CD4-positive, alpha-beta T cell treated with Interleukin-15 for 4 hours (primary cell): ENCODE measurements around the gene DTHD1.
A peak's percentile ranks its signal among the peaks of the same experiment; 100 is the strongest.

Source experiments
- DNase-seq: peaks from one replicate; pipeline ENCODE4 v3.0.0-alpha.2; 2020; ENCODE audit warnings: low spot score

The DTHD1 gene

GRCh38 chr4:36316607-36317006 lies 35.2 kb downstream of the DTHD1 start:
- no peak for DNase-seq

DNA sequence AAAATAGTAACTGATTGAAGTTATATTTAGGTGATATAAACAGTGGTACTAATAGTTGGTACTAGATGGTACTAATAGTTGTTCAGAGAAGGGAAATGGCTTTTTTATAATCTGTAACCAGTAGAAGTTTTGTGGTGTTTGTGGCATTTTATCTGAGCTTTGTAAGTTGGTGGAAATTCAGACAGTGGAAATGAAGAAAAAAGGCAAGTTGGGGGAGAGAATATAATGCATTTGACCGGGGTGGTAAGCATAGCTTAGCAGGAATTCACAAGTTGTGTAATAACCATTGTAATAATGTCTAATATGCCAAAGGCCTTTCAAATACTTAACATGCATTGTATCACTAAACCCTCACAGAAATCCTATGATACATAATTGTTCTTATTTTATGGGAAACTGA lies 36.3 kb downstream of the DTHD1 start:
- DNase-seq = no peak

GRCh38 chr4:36320117-36320896 lies 38.9 kb downstream of the DTHD1 start:
- DNase-seq = no peak

DNA sequence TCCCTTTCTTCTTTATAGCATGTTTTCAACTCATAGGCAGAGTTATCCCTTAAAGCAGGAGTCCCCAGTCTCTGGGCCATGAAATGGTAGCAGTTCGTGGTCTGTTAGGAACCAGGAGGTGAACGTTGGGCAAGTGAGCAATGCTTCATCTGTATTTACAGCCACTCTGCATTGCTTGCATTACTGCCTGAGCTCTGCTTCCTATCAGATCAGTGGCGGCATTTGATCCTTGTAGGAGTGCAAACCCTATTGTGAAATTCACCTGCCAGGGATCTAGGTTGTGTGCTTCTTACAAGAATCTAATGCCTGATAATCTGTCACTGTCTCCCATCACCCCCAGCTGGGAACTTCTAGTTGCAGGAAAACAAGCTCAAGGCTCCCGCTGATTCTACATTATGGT lies 39.8 kb downstream of the DTHD1 start:
- DNase-seq = no peak

DNA sequence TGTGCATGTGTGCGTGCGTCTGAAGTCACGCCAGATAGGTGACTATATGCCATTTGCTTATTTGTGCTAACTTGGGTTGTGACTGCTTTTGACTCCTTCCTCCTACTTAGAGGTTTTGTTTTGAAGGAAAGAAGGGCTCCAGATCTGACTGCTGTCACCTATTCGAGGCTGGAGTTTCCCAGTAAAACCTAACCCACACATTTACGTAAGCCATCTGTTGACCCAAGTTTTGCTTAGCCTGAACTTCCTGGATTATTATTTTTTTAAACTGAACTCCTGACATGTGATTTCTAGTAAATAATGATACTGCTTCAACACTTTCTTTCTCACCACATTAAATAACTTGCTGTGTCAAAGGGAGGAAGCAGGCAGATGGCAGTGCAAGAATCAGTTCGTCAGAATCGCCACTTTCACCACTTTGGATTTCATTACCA lies 41.5 kb downstream of the DTHD1 start:
- DNase-seq = peak; percentile 74

- DNase-seq = no peak
These were observed 42.5 kb downstream of the DTHD1 start for GRCh38 chr4:36323816-36324419.

DNA sequence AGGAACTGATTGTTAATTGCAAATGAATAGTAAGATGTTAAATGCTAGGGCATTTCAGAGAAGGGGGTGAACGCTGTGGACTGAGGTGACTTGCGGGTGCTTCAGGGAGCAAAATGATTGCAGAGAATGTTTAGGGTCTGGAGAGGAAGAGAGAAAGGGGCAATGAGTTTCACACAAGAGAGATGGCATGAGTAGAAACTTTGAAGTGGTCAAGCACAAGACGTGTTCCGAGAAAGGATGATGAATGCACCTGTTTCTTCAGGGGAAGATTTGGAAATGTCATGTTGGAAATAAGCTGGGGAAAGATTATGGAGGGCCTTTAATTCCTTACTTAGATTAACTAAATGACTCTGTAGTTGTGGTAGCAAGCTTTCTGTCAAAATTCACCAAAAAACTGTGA lies 43.4 kb downstream of the DTHD1 start:
- DNase-seq = no peak

GRCh38 chr4:36325499-36325898 lies 44.1 kb downstream of the DTHD1 start:
- DNase-seq = peak; percentile 37

DNA sequence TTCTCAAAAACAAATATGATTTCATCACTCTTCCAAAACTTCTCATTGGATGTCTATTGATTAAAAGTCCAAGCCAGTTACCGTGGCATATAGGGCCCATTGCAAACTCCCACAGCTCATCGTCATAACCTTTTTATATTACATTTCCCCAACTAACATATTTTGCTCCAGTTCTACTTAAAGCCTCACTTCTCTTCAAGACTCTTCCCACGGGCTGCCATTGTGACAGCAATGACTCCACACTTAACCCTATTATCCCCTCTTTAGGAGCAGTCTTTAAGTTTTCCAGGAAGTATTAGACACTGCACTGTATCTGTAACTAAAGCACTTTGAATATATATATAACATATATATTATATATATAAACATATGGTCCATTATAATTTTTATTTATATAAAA lies 44.5 kb downstream of the DTHD1 start:
- DNase-seq = no peak

DNA sequence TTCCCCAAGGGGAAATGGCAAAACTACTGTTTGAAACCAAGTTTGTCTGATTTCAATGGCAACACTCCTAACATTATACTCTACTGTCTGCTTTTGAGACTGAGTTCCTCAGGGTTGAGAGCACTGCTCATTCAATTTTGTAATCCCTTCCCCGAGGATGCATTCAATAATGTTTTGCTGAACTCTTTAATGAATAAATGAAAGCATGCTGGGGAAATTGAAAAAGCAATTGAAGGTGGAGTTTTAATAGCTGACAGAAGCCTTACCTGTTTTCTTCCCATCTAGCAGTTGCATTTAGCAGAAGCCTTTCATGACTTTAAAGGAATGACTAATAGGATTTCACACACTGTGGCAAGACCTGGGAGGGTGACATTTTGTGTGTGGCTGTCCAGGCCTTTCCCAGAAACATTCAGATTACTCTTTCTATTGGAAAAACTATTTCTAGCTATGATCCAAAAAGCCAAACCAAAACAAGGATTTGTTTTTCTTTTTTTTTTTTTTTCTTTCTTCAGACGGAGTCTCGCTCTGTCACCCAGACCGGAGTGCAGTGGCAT lies 45.1 kb downstream of the DTHD1 start:
- DNase-seq = no peak

DNA sequence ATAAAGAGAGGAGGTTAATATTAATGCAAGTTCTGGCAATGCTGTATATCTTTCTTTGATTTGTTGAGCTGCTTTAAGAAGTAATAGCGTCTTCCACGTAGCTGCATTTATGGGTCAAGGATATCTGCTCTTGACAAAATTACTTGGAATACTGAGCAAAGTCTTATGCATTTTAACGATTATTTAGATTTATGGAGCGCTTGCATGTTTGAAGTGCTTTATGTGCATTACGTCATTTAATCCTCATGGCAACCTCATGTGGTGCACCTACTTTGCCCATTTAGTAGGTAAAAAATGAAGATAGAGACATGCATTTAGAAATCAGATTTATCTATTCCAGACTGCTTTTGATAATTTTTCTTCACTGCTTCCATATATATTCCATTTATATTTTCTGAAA lies 46.0 kb downstream of the DTHD1 start:
- DNase-seq = no peak

- no peak for DNase-seq
These were observed 46.7 kb downstream of the DTHD1 start for GRCh38 chr4:36328130-36328529.

DNA sequence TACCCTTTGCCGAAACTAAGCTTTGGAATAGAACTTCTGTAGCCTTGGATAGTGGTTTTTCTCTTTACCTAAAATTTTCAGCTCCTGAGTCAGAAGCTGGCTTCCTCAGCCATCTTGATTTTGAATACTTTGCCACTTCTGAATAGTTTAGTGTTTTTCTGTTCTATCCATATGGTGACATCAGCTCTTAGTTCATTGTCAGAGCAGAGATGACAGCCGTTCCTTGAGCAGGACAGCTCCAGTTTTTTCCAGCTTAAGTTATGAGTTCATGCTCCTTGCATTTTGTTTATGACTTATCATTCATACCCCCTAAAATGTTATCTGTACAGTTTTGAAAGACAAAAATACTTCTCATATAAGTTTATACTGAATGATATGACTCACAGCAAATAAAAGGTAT lies 47.8 kb downstream of the DTHD1 start:
- DNase-seq = no peak

DNA sequence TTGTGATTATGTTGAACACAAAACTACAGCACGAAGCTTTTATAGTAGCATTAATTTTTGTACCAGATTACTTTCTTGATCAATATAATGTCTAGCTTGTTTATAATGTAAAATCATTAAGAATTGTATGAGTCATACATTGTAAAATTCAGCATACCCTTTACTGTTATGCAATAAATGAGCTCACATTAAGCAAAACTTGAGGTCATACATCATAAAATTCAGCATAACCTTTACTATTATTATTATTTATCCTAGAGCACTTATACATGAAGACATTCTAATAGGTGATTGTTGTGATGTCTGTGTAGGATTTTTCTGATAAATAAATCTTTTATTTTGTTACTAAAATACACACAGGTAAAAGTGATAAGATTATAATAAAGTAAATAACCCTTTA lies 49.4 kb downstream of the DTHD1 start:
- no peak for DNase-seq

DNA sequence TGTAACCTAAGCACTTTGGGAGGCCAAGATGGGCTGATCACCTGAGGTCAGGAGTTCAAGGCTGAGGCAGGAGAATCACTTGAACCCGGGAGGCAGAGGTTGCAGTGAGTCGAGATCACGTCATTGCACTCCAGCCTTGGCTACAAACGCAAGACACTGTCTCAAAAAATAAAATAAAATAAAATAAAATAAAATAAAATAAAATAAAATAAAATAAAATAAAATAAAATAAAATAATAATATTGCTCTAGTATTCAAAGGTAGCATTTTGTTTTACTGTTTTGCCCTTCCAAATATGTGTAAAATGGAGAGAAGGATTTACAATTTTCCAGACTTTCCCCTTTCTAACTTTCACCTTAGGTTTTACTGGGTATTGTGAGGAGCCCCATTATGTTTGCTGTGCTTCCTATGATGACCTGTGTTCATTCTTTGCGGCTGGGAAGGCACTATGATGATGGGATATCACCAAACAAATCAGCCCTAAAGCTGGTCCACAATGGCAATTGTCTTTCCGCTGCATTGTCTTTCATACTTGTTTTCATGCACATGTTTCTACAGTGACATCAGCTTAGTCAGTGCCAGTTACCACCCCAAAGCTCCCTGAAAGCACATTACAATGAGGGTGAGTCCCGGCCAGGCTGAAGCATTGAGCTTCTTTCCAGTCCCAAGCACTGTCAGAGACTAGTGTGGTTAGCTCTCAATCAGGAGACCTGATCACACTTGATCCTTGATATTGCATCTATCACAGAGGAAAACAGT lies 50.8 kb downstream of the DTHD1 start:
- DNase-seq = no peak

- DNase-seq = no peak
These were observed 51.3 kb downstream of the DTHD1 start for GRCh38 chr4:36332782-36333131.

- DNase-seq = no peak
These were observed 52.0 kb downstream of the DTHD1 start for GRCh38 chr4:36333303-36333877.

- DNase-seq = no peak
These were observed 56.3 kb downstream of the DTHD1 start for GRCh38 chr4:36337665-36338185.

- DNase-seq = no peak
These were observed 57.6 kb downstream of the DTHD1 start for GRCh38 chr4:36338973-36339372.

DNA sequence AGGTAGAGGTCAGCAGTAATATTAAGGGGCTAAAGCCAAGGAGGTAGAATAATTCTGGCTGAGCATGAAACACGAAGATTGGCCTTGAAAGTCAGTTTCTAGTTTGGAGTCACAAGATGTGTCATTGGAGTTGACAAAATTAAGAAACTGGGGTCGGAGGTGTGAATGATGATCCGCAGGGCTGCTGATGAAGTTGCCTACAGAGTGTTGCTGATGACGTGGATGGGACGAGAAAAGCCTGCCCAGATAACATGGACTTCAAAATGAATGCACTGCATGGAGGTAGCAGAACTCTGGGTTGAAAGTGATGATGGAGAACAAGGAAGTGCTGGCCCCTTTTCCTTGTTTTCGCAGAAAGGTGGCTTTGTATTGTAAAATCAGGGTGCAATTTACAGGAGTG lies 60.5 kb downstream of the DTHD1 start:
- DNase-seq = no peak

DNA sequence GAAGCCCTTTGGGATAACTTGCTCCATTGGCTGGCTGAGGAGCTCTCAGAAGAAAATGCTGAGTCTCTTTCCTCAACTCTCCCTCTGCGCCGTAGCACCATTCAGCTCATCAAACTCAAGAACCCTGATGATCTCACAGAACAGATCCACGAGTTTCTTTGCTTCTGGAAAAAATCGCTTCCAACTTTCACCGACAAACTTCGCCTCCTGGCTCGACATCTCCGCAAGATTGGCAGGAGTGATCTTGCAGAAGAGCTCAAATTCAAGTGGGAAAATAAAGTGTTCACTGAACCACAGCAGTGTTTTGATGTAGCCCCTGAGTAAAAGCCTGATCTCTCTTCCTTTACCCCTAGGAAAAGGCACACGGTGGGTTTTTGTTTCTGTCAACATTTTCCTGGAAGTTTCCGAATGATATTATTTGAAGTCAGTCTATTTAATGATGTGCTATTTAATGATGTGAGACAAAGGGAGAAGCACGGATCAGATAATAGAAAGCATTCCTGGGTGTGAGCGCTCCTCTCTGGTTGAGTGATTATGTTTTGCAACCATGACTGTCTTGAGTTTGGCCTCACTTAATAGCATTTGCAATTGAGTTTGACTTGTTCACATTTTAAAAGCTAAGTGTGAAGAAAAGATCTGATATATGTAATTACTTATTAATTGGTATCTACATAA lies 62.2 kb downstream of the DTHD1 start:
- DNase-seq = no peak
